HL-60/S4 (cell line): Measurements from ENCODE around the gene C19orf53.

ENCODE experiments used
- in situ Hi-C: fragments of 300-500 bp; cut with MboI; formaldehyde crosslinking; loops from 2 replicates; pipeline ENCODE4 v1.14.3; 2022; ENCODE audit warnings: low sequenced_read_pairs

Gene C19orf53

GRCh38 chr19:13825489-13826441 lies 51.5 kb downstream of the C19orf53 start:
- in situ Hi-C loops, result no loop called here

GRCh38 chr19:13826652-13827235 lies 52.5 kb downstream of the C19orf53 start:
- in situ Hi-C loops, result no loop called here

- in situ Hi-C loops, result no loop called here
Measured at GRCh38 chr19:13827656-13828055, 53.4 kb downstream of the C19orf53 start.
